MM.1S (cell line): Measurements from ENCODE around the gene HPSE2.

ENCODE experiments used
- CTCF ChIP-seq: fragments of 300-600 bp; sonication (generic); IDR thresholded peaks from 2 replicates; pipeline ENCODE4 v1.5.1; 2016; ENCODE audit warnings: antibody characterized with exemption, low read length, mixed read lengths
- EZH2 ChIP-seq: fragments of 300-600 bp; sonication (generic); optimal IDR thresholded peaks from 2 replicates; pipeline ENCODE3; 2017; ENCODE audit warnings: low read depth, mild to moderate bottlenecking, antibody characterized with exemption, low read length, mixed read lengths

- TF ChIP-seq CTCF (no peak), EZH2 (no peak)
These were observed 615.1 kb downstream of the HPSE2 start for GRCh38 chr10:98620503-98620902.
